H1 (cell line): ENCODE measurements around the gene SERGEF. TPM values are rescaled to one million over a fixed set of nuclear protein-coding genes. Genes with fewer than 3 reads are reported as not detected.

Experiments used
- FOSL1 ChIP-seq: IDR thresholded peaks from 2 replicates; pipeline ENCODE4 v1.6.1; 2011; ENCODE audit warnings: mild to moderate bottlenecking, low read depth, low read length, moderate library complexity; ENCODE audit not compliant: insufficient read depth
- NRF1 ChIP-seq: IDR thresholded peaks from 2 replicates; pipeline ENCODE4 v1.6.1; 2011; ENCODE audit warnings: mild to moderate bottlenecking, low read depth, low read length, improper control_type of control experiment
- polyA plus RNA-seq, 7 experiments: library from polyadenylated mRNA; depleted of rRNA in 3 of 7; stranded (reverse) in 5 of 7; unstranded in 2 of 7; fragments of >200 nt in 5 of 7; fragments of 200-250 nt in 2 of 7; gene quantifications; 1 replicate in 5 of 7; 2 replicates in 1 of 7; 4 replicates in 1 of 7; pipeline versions ENCODE4 v1.2.1 to v1.2.3, GENCODE V29; 2011 to 2013; ENCODE audit warnings: missing spikeins in 2 of 7, mixed read lengths in 2 of 7
- total RNA-seq: library from RNA; stranded (reverse); fragmentation: NEBNext Ultra II Directional; extraction: Animal tissue kit (Norgen Biotek cat#: 25700); gene quantifications from 2 replicates; pipeline ENCODE4 v1.2.1, GENCODE V29; 2021

SERGEF gene
- total and polyA plus RNA-seq, 2 of the 8 experiments (the other 6 are each of a cell fraction or from before 2014, with no cell fraction given) = 16.6 to 28.8 TPM

DNA sequence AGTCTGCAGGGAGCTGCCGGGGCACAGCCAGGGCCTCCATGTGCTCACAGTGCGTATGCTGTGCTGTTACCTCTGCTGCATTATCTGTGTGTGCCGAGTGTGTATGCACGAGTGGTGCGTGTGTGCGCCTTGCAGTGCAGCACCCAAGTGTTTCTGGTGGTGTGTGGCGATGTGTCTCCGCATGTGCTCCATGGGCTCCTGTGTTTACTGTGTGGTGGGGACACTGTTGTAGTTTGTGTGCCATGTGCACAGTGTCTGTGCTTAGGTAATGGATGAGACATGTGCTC is 246.8 kb downstream of the SERGEF start (continued):
- TF ChIP-seq NRF1 (no peak), FOSL1 (no peak)
- TF ChIP-seq, all 59 proteins: peak for 0
